OCI-LY7 (cell line): Measurements from ENCODE around the gene ZNF705A. TPM values are rescaled to one million over a fixed set of nuclear protein-coding genes. Genes with fewer than 3 reads are reported as not detected.
"Not testable (repeated sequence)": the region's sequence is repeated elsewhere in the genome, so short reads cannot be mapped to it uniquely, and the experiment has no call there.

ENCODE experiments used
- BruUV-seq: library from RNA; stranded (reverse); fragments of 400-500 nt; replicated peaks from 2 replicates; lab custom pipeline; 2021; lab: Mats Ljungman, UMichigan
- CTCF ChIA-PET: fragments of 300-600 bp; sonication (Branson Sonifier 250); formaldehyde crosslinking; loops from one replicate; lab custom pipeline; 2022; ENCODE audit warnings: antibody characterized with exemption; ENCODE audit not compliant: unreplicated experiment; lab: Charles Lee
- POLR2A ChIA-PET: fragments of 300-600 bp; sonication (Branson Sonifier 250); formaldehyde crosslinking; loops from one replicate; lab custom pipeline; 2022; ENCODE audit warnings: antibody characterized with exemption; lab: Charles Lee
- DNase-seq: peaks from one replicate; pipeline ENCODE4 v3.0.0-alpha.2; 2015; ENCODE audit warnings: low spot score
- H2AFZ ChIP-seq: fragments of 200-600 bp; sonication (generic), shearing (Covaris generic); 2 replicates; pipeline ENCODE4 v1.6.1; 2014; ENCODE audit warnings: mild to moderate bottlenecking, antibody characterized with exemption, low read length, moderate library complexity
- H3K27ac ChIP-seq: fragments of 200-600 bp; sonication (generic); 2 replicates; pipeline ENCODE4 v1.5.1; 2014; ENCODE audit warnings: mixed run types, low read depth, mild to moderate bottlenecking, moderate library complexity, low read length, inconsistent platforms; ENCODE audit not compliant: poor library complexity, severe bottlenecking
- H3K36me3 ChIP-seq: fragments of 200-600 bp; sonication (generic); 2 replicates; pipeline ENCODE4 v1.6.1; 2014; ENCODE audit warnings: mild to moderate bottlenecking, antibody characterized with exemption, low read length, moderate library complexity, mixed read lengths; ENCODE audit not compliant: insufficient read depth
- H3K4me1 ChIP-seq: fragments of 200-600 bp; sonication (generic); 2 replicates; pipeline ENCODE4 v1.5.1; 2014; ENCODE audit warnings: mild to moderate bottlenecking, low read length; ENCODE audit not compliant: insufficient read depth, poor library complexity, severe bottlenecking
- H3K4me2 ChIP-seq: fragments of 200-600 bp; sonication (generic); 2 replicates; pipeline ENCODE4 v1.6.1; 2014; ENCODE audit warnings: mild to moderate bottlenecking, low read length
- H3K4me3 ChIP-seq: fragments of 200-600 bp; sonication (generic); 2 replicates; pipeline ENCODE4 v1.5.1; 2014; ENCODE audit warnings: mild to moderate bottlenecking, low read depth, low read length; ENCODE audit not compliant: poor library complexity, severe bottlenecking
- H3K79me2 ChIP-seq: fragments of 200-600 bp; sonication (generic); 2 replicates; pipeline ENCODE4 v1.6.1; 2016; ENCODE audit warnings: low read depth, mild to moderate bottlenecking, low read length, moderate library complexity, mixed read lengths; ENCODE audit not compliant: insufficient read depth
- H3K9me2 ChIP-seq: fragments of 200-600 bp; sonication (generic); 2 replicates; pipeline ENCODE4 v1.6.1; 2016; ENCODE audit warnings: mild to moderate bottlenecking, low read length, mixed read lengths; ENCODE audit not compliant: insufficient read depth
- H3K9me3 ChIP-seq: fragments of 200-600 bp; sonication (generic); 2 replicates; pipeline ENCODE4 v1.6.1; 2014; ENCODE audit warnings: mild to moderate bottlenecking, mixed run types, low read length, mixed read lengths
- H4K20me1 ChIP-seq: fragments of 200-600 bp; sonication (generic); 2 replicates; pipeline ENCODE4 v1.6.1; 2014; ENCODE audit warnings: mild to moderate bottlenecking, antibody characterized with exemption, low read length, moderate library complexity, mixed read lengths; ENCODE audit not compliant: insufficient read depth
- intact Hi-C: fragments of 100-400 bp; cut with micrococcal nuclease; formaldehyde crosslinking; loops from one replicate; pipeline ENCODE4 v1.10.0; 2022; ENCODE audit not compliant: unreplicated experiment
- total RNA-seq, 2 experiments: library from RNA; depleted of rRNA in 1 of 2; stranded (reverse); fragments of >200 nt in 1 of 2; shearing (Covaris generic) in 1 of 2; gene quantifications; 2 replicates each; pipeline ENCODE4 v1.2.3, GENCODE V29; 2014 to 2022

Gene ZNF705A
- total RNA-seq, 2 experiments from 2014 or later = not detected

DNA sequence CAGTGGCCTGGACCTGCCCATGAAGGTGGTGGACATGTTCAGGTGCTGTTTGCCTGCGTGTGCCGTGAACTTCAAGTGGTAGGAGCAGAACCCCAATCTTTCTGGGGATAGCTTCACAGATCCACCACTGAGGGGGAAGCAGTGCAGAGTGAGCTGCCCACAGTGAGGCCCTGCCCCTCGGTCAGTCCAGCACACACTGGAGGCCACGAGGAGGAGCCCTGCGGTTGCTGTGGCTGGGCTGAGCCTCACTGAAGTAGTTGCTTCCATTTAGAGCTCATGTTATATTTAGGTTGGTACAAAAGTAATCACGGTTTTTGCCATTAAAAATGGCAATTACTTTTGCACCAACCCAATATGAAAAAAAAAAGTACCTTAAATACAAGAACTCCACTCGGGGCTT lies 72.7 kb downstream of the ZNF705A start:
- intact Hi-C loops, H3K4me2 ChIP-seq, CTCF ChIA-PET, BruUV-seq, DNase-seq, H4K20me1 ChIP-seq, H3K9me2 ChIP-seq, H3K9me3 ChIP-seq, H3K4me3 ChIP-seq, H3K36me3 ChIP-seq, H3K27ac ChIP-seq, H3K79me2 ChIP-seq, H3K4me1 ChIP-seq, H2AFZ ChIP-seq: not testable (repeated sequence)
- POLR2A ChIA-PET = interaction anchor here (0.7 kb wide), 1 partner anchor 1037 kb away, joined by 3 read pairs; no protein-coding TSS in a partner anchor

Other genes with a start within 250 kb of the ZNF705A start
- gene SLC2A3, start 220.8 kb upstream of the ZNF705A start, total RNA-seq (2014; rRNA removed; shearing (Covaris generic)) = 3.7 and 3.9 TPM in 2 replicates
- 16.3 and 17.9 TPM in 2 replicates for gene SLC2A3, start 220.8 kb upstream of the ZNF705A start, total RNA-seq (2022)
- gene FOXJ2, start 124.3 kb upstream of the ZNF705A start, total RNA-seq (2014; rRNA removed; shearing (Covaris generic)) = 4.1 and 5.7 TPM in 2 replicates
- 9.3 and 9.9 TPM in 2 replicates for gene FOXJ2, start 124.3 kb upstream of the ZNF705A start, total RNA-seq (2022)
- gene C3AR1, start 90.7 kb upstream of the ZNF705A start, total RNA-seq (2014; rRNA removed; shearing (Covaris generic)) = not detected in 2 replicates
- gene C3AR1, start 90.7 kb upstream of the ZNF705A start, total RNA-seq (2022) = not detected in 2 replicates
- gene NECAP1, start 74.7 kb upstream of the ZNF705A start, total RNA-seq (2014; rRNA removed; shearing (Covaris generic)) = 34.7 and 35.6 TPM in 2 replicates
- gene NECAP1, start 74.7 kb upstream of the ZNF705A start, total RNA-seq (2022) = 27.1 and 29.0 TPM in 2 replicates
- gene CLEC4A, start 33.4 kb upstream of the ZNF705A start, total RNA-seq (2014; rRNA removed; shearing (Covaris generic)) = 0.50 and 2.4 TPM in 2 replicates
- gene CLEC4A, start 33.4 kb upstream of the ZNF705A start, total RNA-seq (2022) = 0.41 and 0.99 TPM in 2 replicates
- gene FAM90A1, start 70.6 kb downstream of the ZNF705A start, total RNA-seq (2014; rRNA removed; shearing (Covaris generic)) = not detected in 2 replicates
- not detected in 2 replicates for gene FAM90A1, start 70.6 kb downstream of the ZNF705A start, total RNA-seq (2022)